Lower leg skin (tissue), 3 donors: Measurements from ENCODE around the gene MBL2.

Experiments used
- CTCF ChIP-seq, 3 donors: fragments of 450-650 bp; IDR thresholded peaks; one replicate each; pipeline ENCODE4 v1.5.1; 2016; ENCODE audit warnings: antibody characterized with exemption in 3 of 3, mild to moderate bottlenecking in 3 of 3, moderate library complexity in 2 of 3
- POLR2A ChIP-seq, 2 donors: fragments of 450-650 bp; IDR thresholded peaks; one replicate each; pipeline ENCODE4 v1.6.1; 2016 to 2017; ENCODE audit warnings: antibody characterized with exemption in 2 of 2, mild to moderate bottlenecking in 1 of 2, moderate library complexity in 1 of 2

GRCh38 chr10:52756295-52756694 is 16.3 kb downstream of the MBL2 start:
- no peak for TF ChIP-seq CTCF (IDR thresholded peaks at IDR 0.05)
- TF ChIP-seq POLR2A (IDR thresholded peaks at IDR 0.05), result no peak
